HPDE6-E6E7 (cell line): ENCODE data around the gene EGFLAM.

Source experiments
- DNase-seq: peaks from one replicate; pipeline ENCODE4 v3.0.0; 2011; ENCODE audit warnings: missing footprints; ENCODE audit errors: extremely low spot score

The EGFLAM gene

GRCh38 chr5:38258319-38259061 lies at the start of gene EGFLAM:
EGFLAM (plus strand) TSS chr5:38258559; CDS start chr5:38258755, 196 bp downstream.
- DNase-seq, result no peak

DNA sequence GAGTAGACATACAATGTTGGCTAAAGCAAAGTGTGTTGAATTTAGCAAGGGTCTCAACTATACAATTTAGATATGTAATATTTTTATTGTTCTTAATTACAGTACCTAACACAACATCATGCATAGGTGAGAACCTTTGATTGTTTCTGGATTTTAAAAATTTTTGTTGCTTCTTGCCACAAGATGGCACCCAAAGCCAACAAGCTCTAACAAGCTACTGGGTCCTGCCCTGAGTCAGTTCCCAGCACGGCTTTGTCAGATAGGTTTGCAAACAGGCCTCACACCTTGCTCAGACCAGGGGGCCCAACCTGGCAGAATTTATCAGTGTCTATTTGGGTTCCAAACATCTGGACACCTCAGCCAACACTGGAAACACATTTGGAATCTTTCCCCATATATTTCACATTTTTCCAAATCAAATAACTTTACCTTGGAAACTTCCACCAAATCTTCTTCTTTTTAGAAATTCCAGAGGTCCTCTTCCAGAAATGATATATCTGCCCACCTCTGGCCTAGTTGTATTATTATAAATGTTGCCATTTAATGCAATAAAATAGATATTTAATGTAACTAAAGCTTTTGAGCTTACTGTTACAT lies 49.5 kb upstream of the EGFLAM start:
- DNase-seq, result peak; percentile 51

- no peak for DNase-seq
Measured at GRCh38 chr5:38210676-38211353, 47.5 kb upstream of the EGFLAM start.

DNA sequence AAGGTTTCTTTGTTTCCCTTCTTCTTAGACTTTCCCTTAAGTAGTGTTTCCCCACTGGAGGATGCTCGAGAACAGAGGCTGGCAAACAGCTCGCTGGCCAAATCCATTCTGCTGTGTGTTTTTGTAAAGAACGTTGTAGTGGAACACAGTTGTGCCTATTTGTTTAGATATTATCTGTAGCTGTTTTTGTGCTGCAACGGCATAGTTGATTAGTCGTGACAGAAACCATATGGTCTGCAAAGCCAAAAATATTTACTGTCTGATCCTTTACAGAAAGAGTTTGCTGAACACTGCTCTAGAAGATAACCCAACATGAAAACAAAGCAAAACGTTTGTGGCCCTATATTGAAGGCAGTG lies 47.0 kb upstream of the EGFLAM start:
- no peak for DNase-seq

- no peak for DNase-seq
Measured at GRCh38 chr5:38212307-38212706, 46.1 kb upstream of the EGFLAM start.

- DNase-seq, result no peak
Measured at GRCh38 chr5:38226091-38226490, 32.3 kb upstream of the EGFLAM start.

- DNase-seq, result no peak
Measured at GRCh38 chr5:38228914-38229313, 29.4 kb upstream of the EGFLAM start.

DNA sequence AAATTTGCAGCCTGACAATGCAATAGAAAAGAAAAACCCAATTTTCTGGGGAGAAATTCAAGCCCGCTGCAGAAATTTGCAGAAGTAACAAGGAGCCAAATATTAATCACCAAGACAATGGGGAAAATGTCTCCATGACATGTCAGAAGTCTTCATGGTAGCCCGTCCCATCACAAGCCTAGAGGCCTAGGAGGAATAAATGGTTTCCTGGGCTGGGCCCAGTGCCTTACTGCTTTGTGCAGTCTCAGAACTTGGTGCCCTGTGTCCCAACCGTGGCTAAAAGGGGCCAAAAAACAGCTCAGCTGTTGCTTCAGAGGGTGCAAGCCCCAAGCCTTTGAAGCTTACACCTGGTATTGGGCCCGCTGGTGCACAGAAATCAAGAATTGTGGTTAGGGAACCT lies 23.6 kb upstream of the EGFLAM start:
- DNase-seq, result no peak

GRCh38 chr5:38237681-38238080 lies 20.7 kb upstream of the EGFLAM start:
- DNase-seq, result no peak

GRCh38 chr5:38240212-38240611 lies 18.1 kb upstream of the EGFLAM start:
- no peak for DNase-seq

GRCh38 chr5:38241655-38242054 lies 16.7 kb upstream of the EGFLAM start:
- no peak for DNase-seq

DNA sequence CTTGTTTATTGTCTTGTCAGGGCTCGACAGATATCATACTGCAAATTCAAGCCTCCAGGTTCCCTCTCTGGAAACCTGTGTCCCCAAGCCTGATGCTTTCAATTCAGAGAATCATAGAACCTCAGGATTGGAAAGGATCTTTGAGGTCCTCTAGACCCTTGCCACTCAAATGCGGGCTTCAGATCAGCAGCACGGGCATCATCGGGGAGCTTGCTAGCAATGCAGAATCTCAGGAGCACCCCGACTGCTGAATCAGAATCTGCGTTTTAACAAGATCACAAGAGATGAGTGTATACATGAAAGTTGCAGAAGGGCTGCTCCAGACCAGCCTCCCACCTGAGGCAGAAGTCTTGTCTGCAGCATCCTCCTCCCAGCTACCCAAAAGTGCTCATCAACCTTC lies 13.1 kb upstream of the EGFLAM start:
- DNase-seq, result no peak

DNA sequence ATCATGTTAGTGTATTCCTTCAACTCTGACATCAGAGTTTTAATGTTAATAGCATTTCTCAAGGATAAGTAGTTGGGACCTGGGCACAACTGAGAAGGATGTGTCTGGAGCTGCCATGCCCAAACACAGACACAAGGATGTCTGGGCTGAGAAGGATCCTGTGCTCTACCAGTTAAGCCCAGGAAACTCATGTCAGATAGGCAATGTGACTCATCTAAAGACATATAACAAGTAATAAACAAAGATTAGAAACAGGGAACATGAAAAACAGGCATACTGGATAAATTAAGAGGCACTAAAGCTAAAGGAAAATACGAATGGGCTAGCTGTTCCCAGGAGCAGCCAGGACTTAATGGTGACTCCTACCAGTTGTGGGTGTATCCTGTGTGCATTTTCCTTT lies 9.1 kb upstream of the EGFLAM start:
- no peak for DNase-seq

GRCh38 chr5:38249812-38250211 lies 8.5 kb upstream of the EGFLAM start:
- no peak for DNase-seq

DNA sequence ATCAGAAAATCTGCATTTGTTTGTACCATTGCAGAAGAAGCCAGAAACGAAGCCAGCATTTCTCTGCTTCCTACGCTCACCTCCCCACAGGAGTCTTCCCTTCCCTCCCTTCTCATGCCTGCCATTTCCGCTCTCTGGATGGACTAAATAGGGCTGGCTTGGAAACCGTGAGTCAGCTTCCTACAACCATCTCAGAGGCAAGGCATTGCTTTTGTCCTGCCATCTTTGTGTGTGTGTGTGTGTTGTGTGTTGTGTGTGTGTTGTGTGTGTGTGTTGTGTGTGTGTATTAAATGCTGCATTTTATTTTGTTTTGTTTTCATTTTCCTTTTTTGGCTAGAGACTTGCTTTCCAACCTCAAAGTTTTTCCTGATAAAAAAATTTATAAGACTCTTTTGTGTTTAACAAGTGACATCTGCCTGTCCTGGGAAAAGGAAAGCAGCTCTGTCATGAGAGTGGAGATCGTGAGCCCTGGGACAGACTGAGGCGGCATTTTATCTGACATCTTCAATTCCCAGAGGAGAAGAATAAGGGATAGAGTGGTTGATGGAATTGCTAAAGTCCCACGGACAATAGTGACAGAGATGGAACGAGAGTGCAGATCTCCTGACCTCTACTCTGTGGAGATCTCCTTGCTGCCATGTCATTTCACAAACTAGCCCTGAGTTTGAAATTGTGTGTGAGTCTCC lies 7.5 kb upstream of the EGFLAM start:
- no peak for DNase-seq

DNA sequence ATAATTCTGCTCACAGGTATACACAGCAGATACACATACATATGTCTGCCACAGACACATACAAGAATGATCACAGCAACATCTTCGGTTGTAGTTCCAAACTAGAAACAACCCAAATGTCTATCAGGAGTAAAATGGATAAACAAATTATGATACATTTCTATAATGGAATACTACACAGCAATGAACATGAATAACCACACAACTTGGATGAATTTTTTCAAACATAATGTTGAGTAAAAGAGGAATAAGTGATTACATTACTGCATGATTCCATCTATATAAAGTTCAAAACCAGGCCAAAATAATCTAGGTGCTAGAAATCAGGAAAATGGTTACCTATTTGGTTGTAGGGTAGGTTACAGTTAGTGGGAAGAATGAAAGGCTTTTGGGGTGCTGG lies 4.6 kb upstream of the EGFLAM start:
- DNase-seq, result no peak

GRCh38 chr5:38257308-38258041 lies 884 bp upstream of the EGFLAM start:
- no peak for DNase-seq

DNA sequence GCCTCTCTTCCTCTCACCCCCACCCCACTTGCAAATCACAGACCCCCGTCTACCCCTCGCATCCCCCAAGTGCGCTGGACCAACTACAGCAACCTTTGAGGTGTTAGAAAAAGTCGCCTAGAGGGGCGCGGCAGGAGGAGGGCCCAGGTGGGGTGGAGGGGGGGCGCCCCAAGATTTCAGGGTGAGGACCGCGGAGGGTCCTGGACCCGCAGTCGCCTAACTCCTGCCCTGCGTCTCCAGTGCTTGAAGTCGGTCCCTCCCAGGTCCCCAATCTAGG lies 379 bp upstream of the EGFLAM start:
- DNase-seq, result no peak

DNA sequence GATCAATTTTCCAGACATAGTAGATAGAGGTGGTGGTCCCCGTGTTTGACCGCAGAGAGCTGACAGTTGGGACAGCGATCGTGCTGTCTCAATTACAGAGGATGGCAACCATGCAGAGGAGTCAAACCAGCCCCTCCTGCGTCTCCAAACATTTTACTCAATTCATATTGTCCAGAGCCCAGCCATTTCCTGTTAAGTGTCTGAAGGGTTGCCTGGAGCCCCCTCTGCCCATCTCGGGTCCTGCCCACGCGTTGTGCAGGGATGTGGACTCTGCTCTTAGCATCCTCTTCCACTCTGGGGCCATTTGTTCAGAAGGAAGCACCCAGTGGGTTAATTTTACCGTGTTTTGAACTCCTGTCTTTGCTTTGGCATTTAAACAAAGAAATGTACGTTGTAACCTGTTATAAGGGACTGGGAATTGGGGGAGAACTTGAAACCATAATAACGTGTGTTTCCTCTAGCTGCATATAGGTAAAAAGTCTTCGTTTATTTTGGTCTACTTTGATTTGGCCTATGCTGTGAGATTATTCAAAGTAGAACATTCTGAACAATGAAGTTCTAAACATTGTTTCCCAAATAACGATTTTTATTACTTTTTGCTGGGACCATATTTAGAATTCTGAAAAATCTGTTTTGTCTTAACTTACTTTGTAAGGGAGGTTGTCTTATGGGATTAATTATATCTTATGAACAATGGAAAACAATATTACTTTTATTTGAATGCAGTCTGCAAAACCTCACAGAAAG lies 876 bp downstream of the EGFLAM start:
- no peak for DNase-seq

DNA sequence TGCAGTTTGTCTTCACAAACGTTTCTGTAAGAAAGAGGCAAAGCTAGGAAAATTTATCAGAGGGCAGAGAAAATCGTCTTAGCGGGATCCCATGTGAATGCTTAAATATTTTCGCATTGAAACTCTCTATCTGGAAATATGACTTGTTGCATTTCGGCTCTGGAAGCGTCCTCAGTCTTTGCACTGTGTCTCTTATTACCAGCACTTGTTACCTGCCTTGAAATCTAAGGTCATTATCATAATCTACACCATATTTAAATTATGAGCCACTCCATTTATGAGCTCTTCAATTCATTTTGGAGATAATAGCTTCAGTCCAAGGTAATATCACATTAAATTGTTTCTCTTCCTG lies 1.4 kb downstream of the EGFLAM start:
- DNase-seq, result no peak

DNA sequence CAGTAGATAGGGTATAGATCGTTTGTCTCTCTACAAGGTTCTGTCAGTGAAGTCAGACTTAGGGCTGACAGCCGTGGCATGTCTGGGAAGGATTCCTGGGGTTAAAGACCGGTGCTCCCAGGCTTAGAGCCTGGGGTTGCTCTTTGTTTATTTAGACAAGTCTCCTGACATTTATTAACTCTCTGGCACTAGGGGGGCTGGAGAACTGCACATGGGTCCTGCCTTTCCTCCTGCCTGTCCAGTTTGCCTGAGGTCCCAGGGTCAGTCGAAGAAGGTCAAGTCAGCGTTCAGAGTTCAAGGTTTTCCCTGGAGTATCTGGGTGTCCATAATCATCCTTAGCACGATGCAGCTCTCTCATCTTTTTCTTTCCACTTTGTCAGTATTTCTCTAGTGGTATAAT lies 5.6 kb downstream of the EGFLAM start:
- DNase-seq, result no peak
